GM19397 (cell line): ENCODE measurements around the gene TMLHE.
A peak's percentile ranks its signal among the peaks of the same experiment; 100 is the strongest.
"Not testable (repeated sequence)": the region's sequence is repeated elsewhere in the genome, so short reads cannot be mapped to it uniquely, and the experiment has no call there.

Experiments used
- ATAC-seq: cut with Tn5 transposase; IDR thresholded peaks from one replicate; pipeline ENCODE4 v1.9.1; 2021; ENCODE audit warnings: mild to moderate bottlenecking, moderate library complexity; ENCODE audit not compliant: unreplicated experiment

TMLHE gene

GRCh38 chrX:155505296-155505695 is 107.5 kb downstream of the TMLHE start:
- ATAC-seq, result no peak

DNA sequence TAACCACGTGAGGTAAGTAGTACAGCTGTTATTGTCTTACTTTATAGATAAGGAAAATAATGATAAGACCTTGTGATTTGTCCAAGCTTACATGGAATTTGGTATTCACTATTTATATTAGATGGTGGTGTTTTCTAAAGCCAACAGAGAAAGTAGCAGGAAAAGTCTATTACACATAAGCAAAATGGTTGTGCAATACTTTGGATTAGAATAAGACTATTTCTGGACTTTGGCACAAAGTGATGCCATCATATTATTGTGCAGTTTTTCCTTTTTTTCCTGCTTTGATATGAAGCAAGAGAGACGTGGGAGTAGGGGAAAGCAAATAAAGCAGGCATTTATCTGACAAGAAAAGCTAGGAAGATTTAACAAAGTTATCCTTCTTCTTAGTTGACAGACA is 117.6 kb downstream of the TMLHE start:
- ATAC-seq, result not testable (repeated sequence)

DNA sequence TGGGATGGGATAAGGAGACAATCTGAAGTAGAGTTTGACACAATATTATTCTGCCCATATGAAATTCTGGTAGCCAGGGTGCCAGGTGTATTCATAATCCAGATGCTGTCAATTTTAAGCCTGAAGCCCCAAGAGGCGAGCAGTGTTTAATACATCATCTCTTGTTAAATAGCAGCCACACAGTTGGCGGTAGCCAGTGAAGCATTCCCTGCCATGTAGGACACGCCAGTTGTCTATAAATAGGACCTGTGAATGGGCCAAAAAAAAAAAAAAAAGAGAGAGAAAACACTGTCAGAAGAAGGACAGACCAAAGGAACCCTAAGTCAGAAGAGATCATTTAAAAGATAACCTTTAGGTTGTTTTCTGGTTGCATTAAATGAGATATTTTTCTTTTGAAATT is 121.3 kb downstream of the TMLHE start:
- not testable (repeated sequence) for ATAC-seq

GRCh38 chrX:155477136-155477535 is 135.6 kb downstream of the TMLHE start:
- ATAC-seq, result not testable (repeated sequence)

GRCh38 chrX:155466269-155466938 is 146.3 kb downstream of the TMLHE start:
- ATAC-seq, result not testable (repeated sequence)

DNA sequence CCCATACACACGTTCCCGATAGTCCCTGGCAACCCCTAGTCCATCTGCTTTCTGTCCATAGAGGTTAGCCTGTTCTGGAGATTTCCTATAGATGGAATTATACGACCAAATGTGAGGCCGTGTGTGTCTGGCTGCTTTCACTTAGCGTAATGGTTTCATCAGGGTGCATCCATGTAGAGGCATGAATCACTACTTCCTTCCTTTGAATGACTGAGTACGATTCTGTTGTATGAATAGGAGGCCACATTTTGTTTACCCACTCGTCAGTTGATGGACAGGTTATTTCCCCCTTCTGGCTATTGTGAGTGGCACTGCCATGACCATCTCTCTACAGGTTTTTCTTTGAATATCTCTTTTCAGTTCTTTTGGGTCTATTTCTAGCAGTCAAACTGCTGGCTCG is 152.3 kb downstream of the TMLHE start:
- not testable (repeated sequence) for ATAC-seq

DNA sequence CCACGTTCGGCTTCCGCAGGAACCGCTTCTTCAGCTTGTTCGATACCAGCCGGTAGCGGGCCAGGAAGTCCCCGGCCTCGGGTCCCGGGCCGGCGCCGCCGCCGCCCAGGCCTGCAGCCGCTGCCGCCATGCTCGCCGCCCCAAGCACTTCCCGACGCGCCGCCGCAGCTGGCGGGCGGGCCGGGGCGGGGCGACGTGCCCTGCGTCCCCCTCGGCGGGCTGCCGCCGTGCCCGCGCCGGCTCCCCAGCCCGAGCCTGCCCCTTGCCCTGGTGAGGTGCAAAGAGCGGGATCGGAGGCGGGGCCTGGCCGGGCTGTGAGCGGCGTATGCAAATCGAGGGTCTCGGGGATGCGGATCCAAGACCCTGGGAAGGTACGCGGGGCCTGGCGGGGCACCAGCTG is 154.3 kb downstream of the TMLHE start, which contains the start of gene F8A3:
Gene F8A3, minus strand, starts transcription at position 150 of the 400 bp plus-strand sequence. Its CDS starts 20 bp downstream, at position 130.
- peak; percentile 82 for ATAC-seq

- peak; percentile 69 for ATAC-seq
Observed at GRCh38 chrX:155457761-155458447, 154.8 kb downstream of the TMLHE start.

DNA sequence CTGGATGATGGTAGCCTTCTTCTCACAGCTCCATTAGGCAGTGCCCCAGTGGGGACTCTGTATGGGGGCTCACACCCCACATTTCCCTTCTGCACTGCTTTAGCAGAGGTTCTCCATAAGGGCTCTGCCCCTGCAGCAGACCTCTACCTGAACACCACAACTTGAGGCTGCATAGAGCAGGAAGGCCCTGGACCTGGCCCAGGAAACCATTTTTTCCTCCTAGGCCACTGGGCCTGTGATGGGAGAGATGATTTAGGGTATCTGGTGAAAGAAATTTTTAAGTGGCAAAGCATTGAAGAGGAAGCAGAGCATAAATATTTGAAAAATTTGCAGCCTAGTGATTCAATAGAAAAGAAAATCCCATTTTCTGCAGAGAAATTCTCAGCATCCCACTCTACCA is 171.7 kb downstream of the TMLHE start:
- ATAC-seq, result no peak
